22Rv1 (cell line): ENCODE data around the gene ETS1.

ENCODE experiments used
- ZFX ChIP-seq: fragments of 450-650 bp; IDR thresholded peaks from 2 replicates; pipeline ENCODE4 v1.6.1; 2017; ENCODE audit warnings: antibody characterized with exemption, borderline replicate concordance
- TF ChIP-seq, protein P1 (sequence below): fragments of 450-650 bp; IDR thresholded peaks from 2 replicates; pipeline ENCODE4 v1.5.1; 2017; ENCODE audit warnings: mild to moderate bottlenecking

DNA sequence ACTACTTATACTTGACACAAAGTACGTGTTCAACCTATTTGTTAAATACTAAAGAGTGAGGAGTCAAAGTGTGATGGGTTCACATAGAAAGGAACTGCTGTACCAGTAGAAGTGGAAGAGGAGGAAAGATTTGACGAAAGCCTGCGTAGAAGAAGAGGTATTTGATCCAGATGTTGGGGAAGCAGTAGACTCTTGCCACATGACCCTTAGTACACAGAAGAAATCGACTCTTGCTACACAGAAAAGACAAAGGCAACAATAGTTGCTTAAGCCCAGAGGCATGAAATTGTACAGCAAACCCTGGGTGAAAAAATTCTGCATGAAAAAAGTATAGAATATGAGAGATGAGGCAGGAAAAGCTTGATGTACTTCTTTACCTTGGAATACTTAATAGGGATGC lies 152.9 kb downstream of the ETS1 start:
- TF ChIP-seq, protein P1, sequence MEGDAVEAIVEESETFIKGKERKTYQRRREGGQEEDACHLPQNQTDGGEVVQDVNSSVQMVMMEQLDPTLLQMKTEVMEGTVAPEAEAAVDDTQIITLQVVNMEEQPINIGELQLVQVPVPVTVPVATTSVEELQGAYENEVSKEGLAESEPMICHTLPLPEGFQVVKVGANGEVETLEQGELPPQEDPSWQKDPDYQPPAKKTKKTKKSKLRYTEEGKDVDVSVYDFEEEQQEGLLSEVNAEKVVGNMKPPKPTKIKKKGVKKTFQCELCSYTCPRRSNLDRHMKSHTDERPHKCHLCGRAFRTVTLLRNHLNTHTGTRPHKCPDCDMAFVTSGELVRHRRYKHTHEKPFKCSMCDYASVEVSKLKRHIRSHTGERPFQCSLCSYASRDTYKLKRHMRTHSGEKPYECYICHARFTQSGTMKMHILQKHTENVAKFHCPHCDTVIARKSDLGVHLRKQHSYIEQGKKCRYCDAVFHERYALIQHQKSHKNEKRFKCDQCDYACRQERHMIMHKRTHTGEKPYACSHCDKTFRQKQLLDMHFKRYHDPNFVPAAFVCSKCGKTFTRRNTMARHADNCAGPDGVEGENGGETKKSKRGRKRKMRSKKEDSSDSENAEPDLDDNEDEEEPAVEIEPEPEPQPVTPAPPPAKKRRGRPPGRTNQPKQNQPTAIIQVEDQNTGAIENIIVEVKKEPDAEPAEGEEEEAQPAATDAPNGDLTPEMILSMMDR, result no peak
- TF ChIP-seq ZFX, result no peak
